HT-29 (cell line): Measurements from ENCODE around the gene FZR1. TPM values are rescaled to one million over a fixed set of nuclear protein-coding genes. Genes with fewer than 3 reads are reported as not detected.

Experiments used
- small RNA-seq: library from RNA; depleted of rRNA; stranded (forward); fragments of <200 nt; gene quantifications from one replicate; pipeline ENCODE3, GENCODE V24; 2014
- total RNA-seq: library from RNA; depleted of rRNA; stranded (reverse); fragments of >200 nt; shearing (Covaris generic); gene quantifications from 2 replicates; pipeline ENCODE4 v1.2.3, GENCODE V29; 2014; rRNA removed

FZR1 gene
- total RNA-seq, 1 experiment from 2014 or later: 62.5 TPM

Small RNA genes lying within 50 kb of the gene (small RNA-seq; reads per million reads assigned to genes)
- gene AC005786.1 (not detected), gene RF00212 (not detected)

Other genes with a start within 250 kb of the FZR1 start
- gene NFIC, start 139.7 kb upstream of the FZR1 start, total RNA-seq: 23.1 and 34.2 TPM in 2 replicates
- gene SMIM24, start 25.8 kb upstream of the FZR1 start, total RNA-seq: 0.58 and 2.5 TPM in 2 replicates
- 0.60 and 1.4 TPM in 2 replicates for gene SMIM44, start 22.9 kb upstream of the FZR1 start, total RNA-seq
- gene DOHH, start 5.6 kb upstream of the FZR1 start, total RNA-seq: 46.8 and 52.8 TPM in 2 replicates
- gene TEKTIP1, start 32.9 kb downstream of the FZR1 start, total RNA-seq: not detected in 2 replicates
- gene MFSD12, start 51.3 kb downstream of the FZR1 start, total RNA-seq: 177 and 185 TPM in 2 replicates
- 120 and 152 TPM in 2 replicates for gene HMG20B, start 66.6 kb downstream of the FZR1 start, total RNA-seq
- gene GIPC3, start 79.2 kb downstream of the FZR1 start, total RNA-seq: not detected in 2 replicates
- gene TBXA2R, start 100.6 kb downstream of the FZR1 start, total RNA-seq: not detected in 2 replicates
- 54.7 and 55.5 TPM in 2 replicates for gene CACTIN, start 120.5 kb downstream of the FZR1 start, total RNA-seq
- gene PIP5K1C, start 194.2 kb downstream of the FZR1 start, total RNA-seq: 18.0 and 18.9 TPM in 2 replicates
- 127 and 139 TPM in 2 replicates for gene TJP3, start 202.1 kb downstream of the FZR1 start, total RNA-seq